ENCODE results near the gene SPATA12.
"Not testable (repeated sequence)": the region's sequence is repeated elsewhere in the genome, so short reads cannot be mapped to it uniquely, and the experiment has no call there.

SPATA12 gene

GRCh38 chr3:57083266-57083995 lies 23.0 kb downstream of the SPATA12 start:
- DNase-seq (ENCODE audit: low read depth), result not testable (repeated sequence)

- DNase-seq (ENCODE audit: low read depth), result no peak
These were observed 24.7 kb downstream of the SPATA12 start for GRCh38 chr3:57085211-57085610.

- DNase-seq (ENCODE audit: low read depth), result no peak
These were observed 25.7 kb downstream of the SPATA12 start for GRCh38 chr3:57086201-57086600.

- no peak for DNase-seq (ENCODE audit: low read depth)
These were observed 27.1 kb downstream of the SPATA12 start for GRCh38 chr3:57087361-57088092.

GRCh38 chr3:57088503-57088902 lies 28.0 kb downstream of the SPATA12 start:
- no peak for DNase-seq (ENCODE audit: low read depth)

GRCh38 chr3:57089043-57089442 lies 28.6 kb downstream of the SPATA12 start:
- no peak for DNase-seq (ENCODE audit: low read depth)

GRCh38 chr3:57091521-57092273 lies 31.2 kb downstream of the SPATA12 start:
- no peak for DNase-seq (ENCODE audit: low read depth)

- DNase-seq (ENCODE audit: low read depth), result no peak
These were observed 33.0 kb downstream of the SPATA12 start for GRCh38 chr3:57093489-57093888.

GRCh38 chr3:57093971-57094535 lies 33.6 kb downstream of the SPATA12 start:
- no peak for DNase-seq (ENCODE audit: low read depth)

GRCh38 chr3:57094575-57094974 lies 34.1 kb downstream of the SPATA12 start:
- DNase-seq (ENCODE audit: low read depth), result no peak

- DNase-seq (ENCODE audit: low read depth), result no peak
These were observed 34.9 kb downstream of the SPATA12 start for GRCh38 chr3:57095363-57095762.

- no peak for DNase-seq (ENCODE audit: low read depth)
These were observed 37.1 kb downstream of the SPATA12 start for GRCh38 chr3:57097536-57097935.

GRCh38 chr3:57098418-57099310 lies 38.2 kb downstream of the SPATA12 start:
- DNase-seq (ENCODE audit: low read depth), result no peak

GRCh38 chr3:57100046-57100695 lies 39.7 kb downstream of the SPATA12 start:
- peak; percentile 44 for DNase-seq (ENCODE audit: low read depth)

GRCh38 chr3:57105585-57105984 lies 45.1 kb downstream of the SPATA12 start:
- no peak for DNase-seq (ENCODE audit: low read depth)

- no peak for DNase-seq (ENCODE audit: low read depth)
These were observed 48.2 kb downstream of the SPATA12 start for GRCh38 chr3:57108684-57109083.

GRCh38 chr3:57109437-57110199 lies 49.2 kb downstream of the SPATA12 start:
- DNase-seq (ENCODE audit: low read depth), result no peak

GRCh38 chr3:57110214-57110613 lies 49.8 kb downstream of the SPATA12 start:
- no peak for DNase-seq (ENCODE audit: low read depth)

- DNase-seq (ENCODE audit: low read depth), result no peak
These were observed 50.3 kb downstream of the SPATA12 start for GRCh38 chr3:57110798-57111197.

- no peak for DNase-seq (ENCODE audit: low read depth)
These were observed 51.7 kb downstream of the SPATA12 start for GRCh38 chr3:57112206-57112605.

Measured in activated T-cell treated with anti-CD3 and anti-CD28 coated beads for 1 hour (primary cell).